ENCODE measurements around the gene GALM.
"Not testable (repeated sequence)": the region's sequence is repeated elsewhere in the genome, so short reads cannot be mapped to it uniquely, and the experiment has no call there.

DNA sequence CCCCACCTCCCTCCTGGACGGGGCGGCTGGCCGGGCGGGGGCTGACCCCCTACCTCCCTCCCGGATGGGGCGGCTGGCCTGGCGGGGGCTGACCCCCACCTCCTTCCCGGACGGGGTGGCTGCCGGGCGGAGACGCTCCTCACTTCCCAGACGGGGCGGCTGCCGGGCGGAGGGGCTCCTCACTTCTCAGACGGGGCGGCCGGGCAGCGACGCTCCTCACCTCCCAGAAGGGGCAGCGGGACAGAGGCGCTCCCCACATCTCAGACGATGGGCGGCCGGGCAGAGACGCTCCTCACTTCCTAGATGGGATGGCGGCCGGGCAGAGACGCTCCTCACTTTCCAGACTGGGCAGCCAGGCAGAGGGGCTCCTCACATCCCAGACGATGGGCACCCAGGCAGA is 90.0 kb downstream of the GALM start:
- TF ChIP-seq CTCF (conservative IDR thresholded peaks at IDR 0.05; ENCODE audit: low read depth, low read length); EZH2 (IDR thresholded peaks at IDR 0.05; ENCODE audit: low read length, unreplicated experiment); EZH2phosphoT487 (IDR thresholded peaks at IDR 0.05; ENCODE audit: borderline replicate concordance, low read length): not testable (repeated sequence)

Data from PC-3 (cell line).